Right cardiac atrium (tissue), 5 donors: Measurements from ENCODE around the gene SDR42E1. TPM values are rescaled to one million over a fixed set of nuclear protein-coding genes. Genes with fewer than 3 reads are reported as not detected.

Experiments
- ATAC-seq, 2 donors: fragments of 200-7000 bp; cut with Tn5 transposase; one replicate each; pipeline versions ENCODE4 v1.8.0 to v1.9.1; 2020; ENCODE audit warnings: moderate library complexity in 2 of 2, mild to moderate bottlenecking in 1 of 2
- DNase-seq, 3 donors: peaks; one replicate each; pipeline ENCODE4 v3.0.0-alpha.2; 2020
- H3K27ac ChIP-seq: one replicate; pipeline ENCODE4 v1.5.1; 2013; ENCODE audit warnings: mild to moderate bottlenecking, low read length, control low read depth, moderate library complexity
- H3K27me3 ChIP-seq: one replicate; pipeline ENCODE4 v1.6.1; 2013; ENCODE audit not compliant: control insufficient read depth, insufficient read depth
- H3K4me1 ChIP-seq: one replicate; pipeline ENCODE4 v1.6.1; 2013; ENCODE audit warnings: low read length; ENCODE audit not compliant: control insufficient read depth, insufficient read depth
- H3K4me3 ChIP-seq: one replicate; pipeline ENCODE4 v1.5.1; 2013; ENCODE audit warnings: low read length, control low read depth
- H3K9me3 ChIP-seq: one replicate; pipeline ENCODE4 v1.6.1; 2013; ENCODE audit warnings: low read length; ENCODE audit not compliant: control insufficient read depth
- WGBS: extraction: QIAGEN DNeasy Blood & Tissue Kit; methylation state at CpG from one replicate; pipeline ENCODE4 v1.1.7; 2013; 5-methylcytosine and 5-hydroxymethylcytosine counted together
- intact Hi-C, 4 donors: fragments of 100-400 bp; cut with DNase I; formaldehyde crosslinking; loops; one replicate each; pipeline versions ENCODE4 v1.11.0 to v1.14.0; 2022 to 2023
- polyA plus RNA-seq: library from polyadenylated mRNA; stranded (reverse); fragments of 200-250 nt; gene quantifications from one replicate; pipeline ENCODE4 v1.2.3, GENCODE V29; 2013
- total RNA-seq, 4 donors: library from RNA; stranded (reverse); fragmentation: NEBNext Ultra II Directional; extraction: Animal tissue kit (Norgen Biotek cat#: 25700); gene quantifications; one replicate each; pipeline ENCODE4 v1.2.1, GENCODE V29; 2021
- donor health status: healthy with polysubstance abuse.
- donor health status: DM: no; HTN: yes; CAD: no.
- donor health status: DM: no; HTN: no; CAD: no.
- donor health status: DM: no; HTN: yes; CAD: no; lungs with severe emphysema.
- donor health status: DM: yes; HTN: yes; CAD: no.

Gene SDR42E1
- total and polyA plus RNA-seq, 5 donors: 0.43 to 3.4 (median 2.6) TPM

- 45% methylated on average over 1 of the region's 1 CpG for WGBS
- Histone ChIP-seq H3K4me1 (no peaks in the 10 kb centered on the region), H3K27ac (no peak overlapping the region), H3K4me3 (no peak overlapping the region), H3K27me3 (no peaks in the 10 kb centered on the region), H3K9me3 (no peaks in the 10 kb centered on the region)
- ATAC-seq: no peak
- intact Hi-C loops: no loop called here
- no peak for DNase-seq
These were observed 35.6 kb downstream of the SDR42E1 start for GRCh38 chr16:81975637-81976036.

- WGBS: 73% methylated on average over 2 of the region's 2 CpGs
- Histone ChIP-seq H3K4me3 (no peak overlapping the region), H3K4me1 (no peaks in the 10 kb centered on the region), H3K9me3 (no peaks in the 10 kb centered on the region), H3K27me3 (no peaks in the 10 kb centered on the region), H3K27ac (no peak overlapping the region)
- DNase-seq (no peak), ATAC-seq (no peak)
- intact Hi-C loops: no loop called here
These were observed 37.5 kb downstream of the SDR42E1 start for GRCh38 chr16:81973737-81974136.

GRCh38 chr16:81971853-81972252 is 39.4 kb downstream of the SDR42E1 start:
- ATAC-seq (no peak), DNase-seq (no peak)
- H3K27me3 ChIP-seq: no peaks in the 10 kb centered on the region
- no peaks in the 10 kb centered on the region for H3K4me1 ChIP-seq
- H3K9me3 ChIP-seq: no peaks in the 10 kb centered on the region
- 94% methylated on average over 1 of the region's 1 CpG for WGBS
- H3K4me3 ChIP-seq: no peak overlapping the region
- no peak overlapping the region for H3K27ac ChIP-seq
- intact Hi-C loops: no loop called here

GRCh38 chr16:81967358-81967757 is 43.9 kb downstream of the SDR42E1 start:
- intact Hi-C loops: no loop called here
- Histone ChIP-seq H3K4me1 (no peaks in the 10 kb centered on the region), H3K27ac (no peak overlapping the region), H3K4me3 (no peak overlapping the region), H3K9me3 (no peaks in the 10 kb centered on the region), H3K27me3 (no peaks in the 10 kb centered on the region)
- WGBS: 80% methylated on average over 5 of the region's 5 CpGs
- no peak for DNase-seq
- no peak for ATAC-seq

- Histone ChIP-seq H3K4me1 (no peaks in the 10 kb centered on the region), H3K9me3 (no peaks in the 10 kb centered on the region), H3K4me3 (no peak overlapping the region), H3K27ac (no peak overlapping the region), H3K27me3 (no peaks in the 10 kb centered on the region)
- ATAC-seq: no peak
- 92% methylated on average over 6 of the region's 6 CpGs for WGBS
- no peak for DNase-seq
- intact Hi-C loops: no loop called here
These were observed 46.5 kb downstream of the SDR42E1 start for GRCh38 chr16:81964808-81965207.

- H3K27me3 ChIP-seq: no peaks in the 10 kb centered on the region
- intact Hi-C loops: no loop called here
- H3K9me3 ChIP-seq: no peaks in the 10 kb centered on the region
- ATAC-seq: no peak
- DNase-seq: no peak
- no peak overlapping the region for H3K4me3 ChIP-seq
- H3K4me1 ChIP-seq: no peaks in the 10 kb centered on the region
- H3K27ac ChIP-seq: no peak overlapping the region
- WGBS: 81% methylated on average over 9 of the region's 9 CpGs
These were observed 54.9 kb downstream of the SDR42E1 start for GRCh38 chr16:81956213-81956948.

- Histone ChIP-seq H3K4me1 (no peaks in the 10 kb centered on the region), H3K9me3 (no peaks in the 10 kb centered on the region), H3K27ac (no peak overlapping the region), H3K4me3 (no peak overlapping the region), H3K27me3 (no peaks in the 10 kb centered on the region)
- no peak for DNase-seq
- 70% methylated on average over 2 of the region's 2 CpGs for WGBS
- intact Hi-C loops: no loop called here
- ATAC-seq: no peak
These were observed 59.7 kb downstream of the SDR42E1 start for GRCh38 chr16:81951564-81951963.

- DNase-seq: no peak
- ATAC-seq: no peak
- Histone ChIP-seq H3K27ac (no peak overlapping the region), H3K4me3 (no peak overlapping the region), H3K9me3 (no peaks in the 10 kb centered on the region), H3K27me3 (no peaks in the 10 kb centered on the region), H3K4me1 (no peaks in the 10 kb centered on the region)
- 68% methylated on average over 5 of the region's 5 CpGs for WGBS
- intact Hi-C loops: loop anchor here in 1 of 4 donors (10.0 kb wide), 2 partner anchors 119 to 289 kb away; no protein-coding TSS in a partner anchor
These were observed 65.1 kb downstream of the SDR42E1 start for GRCh38 chr16:81946206-81946605.

GRCh38 chr16:81945665-81946064 is 65.6 kb downstream of the SDR42E1 start:
- WGBS: 87% methylated on average over 1 of the region's 1 CpG
- DNase-seq (no peak), ATAC-seq (no peak)
- no peaks in the 10 kb centered on the region for H3K4me1 ChIP-seq
- H3K27ac ChIP-seq: no peak overlapping the region
- intact Hi-C loops: loop anchor here in 1 of 4 donors (10.0 kb wide), 2 partner anchors 119 to 289 kb away; no protein-coding TSS in a partner anchor
- no peaks in the 10 kb centered on the region for H3K9me3 ChIP-seq
- no peaks in the 10 kb centered on the region for H3K27me3 ChIP-seq
- no peak overlapping the region for H3K4me3 ChIP-seq

GRCh38 chr16:81942007-81942601 is 69.2 kb downstream of the SDR42E1 start:
- Histone ChIP-seq H3K27ac (no peak overlapping the region), H3K27me3 (no peaks in the 10 kb centered on the region), H3K9me3 (no peaks in the 10 kb centered on the region), H3K4me1 (no peaks in the 10 kb centered on the region), H3K4me3 (no peak overlapping the region)
- DNase-seq (no peak), ATAC-seq (no peak)
- WGBS: 63% methylated on average over 7 of the region's 7 CpGs
- intact Hi-C loops: loop anchor here in 1 of 4 donors (10.0 kb wide), 2 partner anchors 123 to 293 kb away; no protein-coding TSS in a partner anchor

- ATAC-seq: peak in 1 of 2 donors; percentile 32
- 55% methylated on average over 3 of the region's 3 CpGs for WGBS
These were observed 70.3 kb downstream of the SDR42E1 start for GRCh38 chr16:81940781-81941560.

More at GRCh38 chr16:81940781-81941560, 70.3 kb downstream of the SDR42E1 start:
- H3K9me3 ChIP-seq: no peaks in the 10 kb centered on the region
- no peaks in the 10 kb centered on the region for H3K27me3 ChIP-seq
- intact Hi-C loops: loop anchor here in 1 of 4 donors (10.0 kb wide), 2 partner anchors 124 to 294 kb away; no protein-coding TSS in a partner anchor
- H3K4me1 ChIP-seq: no peaks in the 10 kb centered on the region
- no peak overlapping the region for H3K4me3 ChIP-seq
- no peak overlapping the region for H3K27ac ChIP-seq
- no peak for DNase-seq
